Measurements from ENCODE around the gene NRG3. TPM values are rescaled to one million over a fixed set of nuclear protein-coding genes. Genes with fewer than 3 reads are reported as not detected.
A peak's percentile ranks its signal among the peaks of the same experiment; 100 is the strongest.

Gene NRG3
- total and polyA plus RNA-seq, 2 of the 8 experiments (the other 6 are each of a cell fraction or from before 2014, with no cell fraction given), result 4.2 to 5.0 TPM

GRCh38 chr10:81889181-81889769 is 14.3 kb downstream of the NRG3 start:
- H3K23me2 ChIP-seq (ENCODE audit: low read depth, low read length), result no peaks in the 10 kb centered on the region; the same call in 1 of the 2 replicates
- 82% methylated on average over 7 of the region's 7 CpGs; no CpG with 5 or more reads in 1 of the 2 experiments for WGBS, 2 experiments (ENCODE audit: extremely low coverage in 1 of 2, insufficient coverage in 1 of 2, insufficient read length in 1 of 2, insufficient replicate concordance in 2 of 2, low coverage in 1 of 2, low lambda C conversion rate in 2 of 2, missing lambda C conversion rate in 1 of 2)
- H2BK12ac ChIP-seq (ENCODE audit: low read depth, low read length), result no peak overlapping the region
- peaks cover 0 to 5% of the 10 kb centered on the region in 2 experiments; a peak in 2 of 4 replicates for H3K79me2 ChIP-seq (ENCODE audit: control insufficient read depth in 1 of 2, insufficient read depth in 2 of 2, low read length in 2 of 2)
- FAIRE-seq, result no peak
- H3K4me2 ChIP-seq (ENCODE audit: insufficient read depth in 1 of 2, low read depth in 2 of 2, low read length in 2 of 2), result no peak overlapping the region
- H2BK20ac ChIP-seq (ENCODE audit: low read length), result no peak overlapping the region
- DNase-seq (ENCODE audit: low read depth in 1 of 2, low spot score in 2 of 2), result no peak
- H3K18ac ChIP-seq (ENCODE audit: extremely low read depth, low read length), result no peak overlapping the region
- H4K8ac ChIP-seq (ENCODE audit: extremely low read depth, insufficient read depth, low read length), result no peak overlapping the region
- TF ChIP-seq SP1 (IDR thresholded peaks at IDR 0.05; ENCODE audit: low read depth, low read length) (no peak), RAD21 (IDR thresholded peaks at IDR 0.05 in 1 of 2, conservative IDR thresholded peaks at IDR 0.05 in 1 of 2; ENCODE audit: low read depth in 2 of 2, low read length in 2 of 2) (peak in 1 of 2 experiments; percentile 19; a peak in 1 of 4 replicates), MAFK (IDR thresholded peaks at IDR 0.05; ENCODE audit: low read depth, low read length) (no peak)
- H3K4ac ChIP-seq (replicated peaks; ENCODE audit: insufficient read length, low read depth, low read length), result no peak overlapping the region
- peaks cover 0 to 12% (median 2%) of the 10 kb centered on the region in 4 experiments; a peak in 4 of 7 replicates for H3K4me1 ChIP-seq (replicated peaks in 1 of 4; ENCODE audit: control insufficient read depth in 3 of 4, insufficient read depth in 4 of 4, low read length in 3 of 4)
- no peak overlapping the region for H3K14ac ChIP-seq (ENCODE audit: insufficient read length)
- ChIA-PET POLR2A (ENCODE audit: partially characterized antibody) (no interaction called here), CTCF (ENCODE audit: partially characterized antibody) (interaction anchor here (0.6 to 0.8 kb wide), 2 partner anchors 366 to 1226 kb away, joined by 3 read pairs; no protein-coding TSS in a partner anchor)
- H2BK5ac ChIP-seq (ENCODE audit: low read depth, low read length), result no peak overlapping the region
- H3K9me3 ChIP-seq (ENCODE audit: insufficient read depth in 2 of 2, low read depth in 1 of 2, low read length in 1 of 2), result no peaks in the 10 kb centered on the region
- no peak overlapping the region for H2BK15ac ChIP-seq (ENCODE audit: low read length)
- no peak overlapping the region for H4K5ac ChIP-seq (ENCODE audit: insufficient read length, low read depth, low read length)
- no peak overlapping the region for H3K27ac ChIP-seq (ENCODE audit: low read depth, low read length)
- no peak overlapping the region for H2AFZ ChIP-seq (ENCODE audit: low read length)
- no peak overlapping the region for H3K56ac ChIP-seq (replicated peaks; ENCODE audit: insufficient read length, low read depth, low read length)
- no peak overlapping the region for H4K91ac ChIP-seq (replicated peaks; ENCODE audit: insufficient read length, low read length)
- H3K79me1 ChIP-seq (ENCODE audit: low read depth, low read length), result no peaks in the 10 kb centered on the region
- H4K20me1 ChIP-seq (replicated peaks in 1 of 2; ENCODE audit: control insufficient read depth in 1 of 2, insufficient read depth in 2 of 2, low read length in 2 of 2), result no peaks in the 10 kb centered on the region
- H2AK5ac ChIP-seq (ENCODE audit: low read depth, low read length), result no peak overlapping the region; the same call in 1 of the 2 replicates
- H3K9ac ChIP-seq (replicated peaks in 1 of 4; ENCODE audit: extremely low read depth in 1 of 4, low read depth in 3 of 4, low read length in 3 of 4), result no peak overlapping the region
- no peaks in the 10 kb centered on the region for H3K36me3 ChIP-seq (ENCODE audit: control insufficient read depth in 2 of 4, insufficient read depth in 4 of 4, low read length in 3 of 4)
- no peak overlapping the region for H3K23ac ChIP-seq (ENCODE audit: insufficient read length)
- H3K27me3 ChIP-seq (replicated peaks in 1 of 4; ENCODE audit: control insufficient read depth in 3 of 4, extremely low read depth in 1 of 4, insufficient read depth in 3 of 4, low read length in 3 of 4), result no peaks in the 10 kb centered on the region
- no peak overlapping the region for H3K4me3 ChIP-seq (ENCODE audit: extremely low read depth in 1 of 4, insufficient read depth in 2 of 4, low read depth in 3 of 4, low read length in 4 of 4)
- no peak overlapping the region for H2BK120ac ChIP-seq (replicated peaks; ENCODE audit: low read depth, low read length)
